ENCODE results near the gene IQCC.

- TF ChIP-seq TAF1 (IDR thresholded peaks at IDR 0.05; ENCODE audit: low read depth) (no peak), CEBPB (IDR thresholded peaks at IDR 0.05) (no peak), EP300 (IDR thresholded peaks at IDR 0.05; ENCODE audit: borderline replicate concordance) (no peak), USF1 (IDR thresholded peaks at IDR 0.05) (no peak), TEAD4 (IDR thresholded peaks at IDR 0.05) (no peak), ZBTB7A (IDR thresholded peaks at IDR 0.05; ENCODE audit: low read depth) (no peak), FOXM1 (IDR thresholded peaks at IDR 0.05; ENCODE audit: borderline replicate concordance, low read depth) (no peak)
Observed at GRCh38 chr1:32159189-32159588, 46.3 kb upstream of the IQCC start.

All from Ishikawa (cell line).